Activated CD4-positive, alpha-beta T cell treated with anti-CD3 and anti-CD28 coated beads, Interleukin-2, amount 50 U/mL, for 48 hours (primary cell): Measurements from ENCODE around the gene CDNF.
"Not testable (repeated sequence)": the region's sequence is repeated elsewhere in the genome, so short reads cannot be mapped to it uniquely, and the experiment has no call there.

Experiments
- DNase-seq, 2 experiments: peaks; one replicate each; pipeline ENCODE4 v3.0.0-alpha.2; 2020

CDNF gene

DNA sequence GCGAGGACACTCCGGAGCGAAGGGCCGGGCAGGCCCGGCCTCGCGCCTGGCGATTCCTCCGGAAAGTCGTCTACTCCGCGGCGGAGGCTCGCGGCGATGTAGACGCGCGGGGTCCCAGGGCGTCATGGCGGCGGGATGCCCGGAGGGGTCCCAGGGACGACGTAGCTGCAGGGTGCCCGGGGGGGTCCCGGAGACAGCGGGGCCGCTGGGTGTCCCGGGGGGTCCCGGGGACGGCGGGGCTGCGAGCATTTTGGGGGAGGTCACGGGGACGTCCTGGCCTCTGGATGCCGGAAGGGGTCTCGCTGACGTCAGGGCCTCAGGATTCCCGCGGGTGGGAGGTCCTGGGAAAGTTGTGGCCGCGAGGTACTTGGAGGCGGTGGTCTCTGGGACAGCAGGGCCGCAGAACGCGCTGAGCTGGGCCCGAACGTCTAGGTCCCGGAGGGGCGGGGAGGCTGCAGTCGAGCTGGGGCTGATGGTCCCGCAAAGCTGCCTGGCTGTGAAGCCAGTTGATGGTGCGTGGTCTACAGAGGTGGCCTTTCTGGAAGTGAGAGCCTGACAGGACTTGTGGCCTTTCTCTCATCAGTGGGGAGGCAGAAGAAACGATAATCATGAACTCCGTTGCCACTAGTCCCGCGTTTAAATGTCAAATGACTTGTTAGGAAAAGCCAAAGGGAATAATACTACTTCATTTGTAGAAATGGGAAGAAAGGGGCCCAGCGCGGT, 906 bp upstream of the CDNF start:
- peak; percentile 24 to 32 for DNase-seq

DNA sequence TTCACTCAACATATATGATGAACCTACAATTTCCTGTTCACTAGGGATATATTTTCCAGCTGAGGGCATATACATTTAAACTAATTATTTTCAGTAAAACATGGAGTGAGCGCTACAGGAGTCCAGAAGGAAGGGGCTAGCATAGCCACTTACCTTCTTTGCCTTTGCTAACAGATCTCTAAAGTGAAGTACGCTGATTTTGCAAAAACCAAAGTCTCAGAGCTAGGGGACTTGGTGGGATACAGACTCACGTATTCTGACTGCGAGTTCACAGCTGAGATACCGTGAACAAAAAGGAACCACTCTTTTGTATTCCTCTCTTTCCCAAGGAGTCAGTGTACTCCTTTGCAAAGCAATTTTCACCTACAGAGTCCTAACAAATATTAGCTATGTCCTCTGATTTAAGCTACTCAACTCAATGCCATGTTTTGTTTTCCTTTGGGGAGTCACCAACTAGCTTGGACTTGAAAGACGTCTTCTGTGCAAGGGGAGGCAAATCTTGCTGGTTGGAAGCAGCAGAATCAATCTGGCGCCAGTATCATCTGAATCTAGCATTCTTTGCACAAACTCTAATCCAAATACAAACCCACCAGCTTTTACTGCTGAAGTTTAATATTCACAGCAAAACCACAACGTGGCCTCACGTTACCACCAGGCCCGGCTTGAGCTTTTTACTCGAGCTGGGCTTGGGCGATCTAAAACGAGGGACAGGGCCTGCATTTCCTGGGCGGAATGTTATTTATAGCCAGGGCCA, 657 bp downstream of the CDNF start:
- DNase-seq: no peak

DNA sequence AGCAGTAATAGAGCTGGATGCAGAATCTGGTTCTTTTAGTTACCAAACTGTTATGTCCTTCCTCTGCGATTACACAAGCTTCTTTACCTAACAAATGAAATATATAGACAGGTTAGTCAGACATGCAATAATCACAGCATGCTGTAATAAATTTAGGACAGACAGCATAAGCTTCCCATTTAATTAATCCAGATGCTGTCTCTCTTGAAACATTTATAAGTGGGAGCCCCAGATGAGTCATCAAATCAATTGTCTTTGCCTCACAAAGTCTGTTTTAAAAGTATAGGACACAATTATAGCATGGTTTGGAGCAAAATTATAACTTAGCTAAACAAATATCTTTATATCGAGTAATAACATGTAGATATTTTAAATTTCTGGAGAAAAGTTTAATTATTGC, 1.6 kb downstream of the CDNF start:
- DNase-seq: no peak

DNA sequence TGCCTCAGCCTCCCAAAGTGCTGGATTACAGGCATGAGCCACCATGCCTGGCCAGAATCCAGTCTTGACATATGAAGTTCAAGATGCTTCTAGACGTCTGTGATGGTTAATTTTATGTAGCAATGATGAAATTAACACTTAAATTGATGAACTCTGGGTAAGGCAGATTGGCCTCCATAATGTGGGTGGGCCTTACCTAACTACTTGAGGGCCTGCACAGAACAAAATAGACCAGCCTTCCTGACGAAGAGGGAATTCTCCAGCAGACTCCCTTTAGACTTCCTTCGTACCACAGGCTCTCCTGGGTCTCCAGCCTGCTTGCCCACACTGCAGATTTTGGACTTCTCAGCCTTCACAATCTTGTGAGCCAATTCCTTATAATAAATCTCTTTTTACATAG, 4.7 kb downstream of the CDNF start:
- no peak for DNase-seq

DNA sequence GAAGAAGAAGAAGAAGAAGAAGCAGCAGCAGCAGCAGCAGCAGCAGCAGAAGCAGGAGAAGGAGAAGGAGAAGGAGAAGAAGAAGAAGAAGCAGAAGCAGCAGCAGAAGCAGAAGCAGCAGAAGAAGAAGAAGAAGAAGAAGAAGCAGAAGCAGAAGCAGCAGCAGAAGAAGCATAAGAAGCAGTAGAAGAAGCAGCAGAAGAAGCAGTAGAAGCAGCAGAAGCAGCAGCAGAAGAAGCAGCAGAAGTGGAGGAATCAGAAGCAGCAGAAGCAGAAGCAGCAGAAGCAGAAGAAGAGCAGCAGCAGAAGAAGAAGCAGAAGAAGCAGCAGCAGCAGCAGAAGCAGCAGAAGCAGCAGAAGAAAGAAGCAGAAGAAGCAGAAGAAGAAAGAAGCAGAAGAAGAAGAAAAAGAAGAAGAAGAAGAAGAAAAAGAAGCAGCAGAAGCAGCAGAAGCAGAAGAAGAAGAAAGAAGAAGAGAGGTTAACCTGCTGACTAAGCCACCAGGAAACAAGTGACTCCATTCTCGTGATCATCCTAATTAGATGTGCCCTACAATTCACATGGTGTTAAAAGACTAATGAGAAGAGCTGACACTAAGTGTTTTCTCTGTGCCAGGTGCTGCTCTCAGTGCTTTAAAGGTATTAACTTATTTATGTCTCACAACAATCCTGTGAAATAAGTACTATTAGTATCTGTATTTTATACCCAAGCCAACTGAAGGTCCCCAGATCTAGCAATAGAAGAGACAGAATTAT, 11.6 kb downstream of the CDNF start:
- no peak for DNase-seq

- DNase-seq: no peak
These were observed 13.9 kb downstream of the CDNF start for GRCh38 chr10:14823966-14824365.

DNA sequence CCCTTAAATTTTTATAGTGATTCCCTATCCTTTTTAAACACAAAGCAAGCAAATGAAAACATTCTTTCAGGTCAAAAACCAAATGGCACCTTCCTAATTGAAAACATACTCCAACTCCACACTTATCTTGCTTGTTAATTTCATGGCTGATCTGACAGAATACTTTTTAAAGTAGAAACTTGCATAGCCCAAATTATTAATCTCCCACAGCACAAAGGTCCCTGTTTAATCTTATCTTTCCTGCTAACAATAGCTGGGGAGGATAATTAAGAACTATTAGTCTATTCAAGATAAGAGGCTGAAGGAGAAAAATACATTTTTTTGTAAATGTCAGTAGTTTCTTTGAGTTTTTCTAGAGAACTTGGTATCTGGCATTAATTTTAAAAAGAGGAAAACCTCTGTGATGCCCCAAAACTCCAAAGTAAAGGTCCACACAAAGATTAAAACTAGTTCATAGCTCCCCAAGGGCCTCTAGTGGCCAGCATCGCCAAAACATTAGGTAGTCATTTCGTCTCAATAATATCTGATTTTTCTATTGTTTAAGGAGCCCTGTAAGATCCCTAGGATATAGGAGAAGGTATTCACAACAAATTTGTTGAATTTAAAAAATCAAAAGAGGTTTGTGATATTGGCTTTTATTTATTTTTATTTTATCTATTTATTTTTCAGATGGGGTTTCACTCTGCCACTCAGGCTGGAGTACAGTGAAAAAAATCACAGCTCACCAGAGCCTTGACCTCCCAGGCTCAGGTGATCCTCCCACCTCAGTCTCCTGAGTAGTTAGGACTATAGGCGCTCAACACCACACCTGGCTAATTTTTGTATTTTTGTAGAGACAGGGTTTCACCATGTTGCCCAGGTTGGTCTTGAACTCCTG, 14.7 kb downstream of the CDNF start:
- peak; percentile 46 to 49 for DNase-seq

- no peak for DNase-seq
These were observed 16.0 kb downstream of the CDNF start for GRCh38 chr10:14821635-14822375.

DNA sequence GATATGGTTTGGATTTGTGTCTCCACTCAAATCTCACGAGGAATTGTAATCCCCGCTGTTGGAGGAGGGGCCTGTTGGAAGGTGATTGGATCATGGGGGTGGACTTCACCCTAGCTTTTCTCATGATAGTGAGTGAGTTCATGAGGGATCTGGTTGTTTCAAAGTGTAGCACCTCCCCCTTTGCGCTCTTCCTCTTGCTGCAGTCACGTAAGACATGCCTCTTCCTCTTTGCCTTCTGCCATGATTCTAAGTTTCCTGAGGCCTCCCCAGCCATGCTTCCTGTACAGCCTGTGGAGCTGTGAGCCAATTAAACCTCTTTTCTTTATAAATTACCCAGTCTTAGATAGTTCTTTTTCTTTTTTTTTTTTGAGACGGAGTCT, 17.1 kb downstream of the CDNF start:
- DNase-seq: no peak

- no peak for DNase-seq
These were observed 17.6 kb downstream of the CDNF start for GRCh38 chr10:14820010-14820774.

GRCh38 chr10:14816717-14817116, 21.1 kb downstream of the CDNF start:
- not testable (repeated sequence) for DNase-seq

- no peak for DNase-seq
These were observed 22.2 kb downstream of the CDNF start for GRCh38 chr10:14815681-14816080.

- no peak for DNase-seq
These were observed 25.6 kb downstream of the CDNF start for GRCh38 chr10:14812271-14812670.

GRCh38 chr10:14810969-14811953, 26.6 kb downstream of the CDNF start:
- DNase-seq: no peak

DNA sequence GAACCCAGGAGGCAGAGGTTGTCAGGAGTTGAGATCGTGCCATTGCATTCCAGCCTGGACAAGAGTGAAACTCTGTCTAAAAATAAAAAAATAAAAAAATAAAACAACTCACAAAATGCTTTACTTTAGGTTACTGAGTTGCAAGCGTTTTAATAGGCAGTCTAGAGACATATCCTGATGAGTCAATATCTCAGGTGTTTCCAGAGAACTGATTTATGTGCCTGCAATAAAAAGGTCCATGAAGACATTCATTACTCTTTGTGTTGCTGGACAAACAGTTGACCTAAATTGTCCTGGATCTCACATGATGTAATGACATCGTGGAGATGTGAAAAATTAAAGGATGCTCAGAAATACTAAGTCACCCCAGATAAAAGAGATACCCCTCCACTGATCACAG, 31.5 kb downstream of the CDNF start:
- DNase-seq: no peak

GRCh38 chr10:14803827-14804226, 34.0 kb downstream of the CDNF start:
- no peak for DNase-seq

DNA sequence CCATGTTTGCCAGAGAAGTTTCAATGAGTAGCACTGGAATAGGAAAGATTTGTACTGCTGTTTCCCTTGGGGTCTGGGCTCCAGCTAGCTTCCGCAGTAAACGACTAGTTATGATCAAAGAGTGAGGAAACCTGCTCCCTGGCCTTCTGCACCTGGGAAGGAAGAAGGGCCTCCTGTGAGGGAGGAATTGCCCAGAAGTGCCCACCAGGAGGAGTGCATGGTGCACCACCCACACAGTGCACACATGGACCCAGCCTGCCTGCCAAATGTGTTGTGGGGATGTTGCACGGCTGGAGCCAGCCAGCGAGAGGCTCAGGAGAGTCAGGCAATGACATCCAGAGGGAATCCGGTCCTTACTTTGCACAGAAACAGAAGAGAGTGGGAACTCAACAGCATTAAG, 36.1 kb downstream of the CDNF start:
- DNase-seq: no peak

DNA sequence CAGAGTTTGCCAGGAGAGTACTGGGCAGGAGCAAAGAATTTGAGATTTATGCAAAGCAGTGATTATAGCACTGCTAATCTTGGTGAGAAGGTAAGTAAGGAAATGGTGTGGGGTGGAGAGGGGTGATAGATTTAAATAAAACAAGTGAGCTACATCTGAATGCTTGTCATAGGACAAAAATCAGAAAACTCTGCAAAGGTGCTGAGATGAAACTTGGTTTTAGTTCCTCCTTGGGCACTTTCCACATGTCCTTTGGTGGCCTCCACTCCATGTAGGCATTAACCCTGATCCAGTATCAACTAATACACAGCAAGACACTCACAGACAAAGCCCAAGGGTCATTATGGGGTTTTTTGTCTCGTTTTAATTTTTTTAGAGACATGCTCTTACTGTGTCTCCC, 37.4 kb downstream of the CDNF start:
- DNase-seq: no peak

- DNase-seq: no peak
These were observed 39.2 kb downstream of the CDNF start for GRCh38 chr10:14798636-14799035.

DNA sequence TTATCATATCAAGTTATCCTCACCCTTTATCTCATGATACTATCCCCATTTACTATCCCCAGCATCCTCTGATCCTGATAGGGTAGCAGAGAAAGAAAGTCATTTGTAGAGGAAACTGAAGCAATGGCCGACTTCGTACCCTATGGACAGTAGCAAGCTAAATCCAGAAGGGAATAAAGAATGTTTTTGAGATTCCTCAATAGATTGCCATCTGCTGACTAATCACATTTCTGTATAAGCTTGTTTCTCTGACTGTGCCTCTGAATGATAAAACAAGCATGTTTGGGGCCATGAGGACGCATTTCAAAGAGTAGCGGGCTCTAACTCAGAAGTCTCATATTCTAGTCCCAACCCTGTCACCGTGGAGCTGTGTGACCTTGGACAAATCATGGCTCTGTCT, 49.9 kb downstream of the CDNF start:
- DNase-seq: no peak
